CD4-positive, alpha-beta T cell treated with Interleukin-4 for 1 hour (primary cell): ENCODE measurements around the gene ABRACL.
"Not testable (repeated sequence)": the region's sequence is repeated elsewhere in the genome, so short reads cannot be mapped to it uniquely, and the experiment has no call there.

ENCODE experiments used
- DNase-seq, 2 donors: peaks; one replicate each; pipeline ENCODE4 v3.0.0-alpha.2; 2020 to 2022

The ABRACL gene, protein sequence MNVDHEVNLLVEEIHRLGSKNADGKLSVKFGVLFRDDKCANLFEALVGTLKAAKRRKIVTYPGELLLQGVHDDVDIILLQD

DNA sequence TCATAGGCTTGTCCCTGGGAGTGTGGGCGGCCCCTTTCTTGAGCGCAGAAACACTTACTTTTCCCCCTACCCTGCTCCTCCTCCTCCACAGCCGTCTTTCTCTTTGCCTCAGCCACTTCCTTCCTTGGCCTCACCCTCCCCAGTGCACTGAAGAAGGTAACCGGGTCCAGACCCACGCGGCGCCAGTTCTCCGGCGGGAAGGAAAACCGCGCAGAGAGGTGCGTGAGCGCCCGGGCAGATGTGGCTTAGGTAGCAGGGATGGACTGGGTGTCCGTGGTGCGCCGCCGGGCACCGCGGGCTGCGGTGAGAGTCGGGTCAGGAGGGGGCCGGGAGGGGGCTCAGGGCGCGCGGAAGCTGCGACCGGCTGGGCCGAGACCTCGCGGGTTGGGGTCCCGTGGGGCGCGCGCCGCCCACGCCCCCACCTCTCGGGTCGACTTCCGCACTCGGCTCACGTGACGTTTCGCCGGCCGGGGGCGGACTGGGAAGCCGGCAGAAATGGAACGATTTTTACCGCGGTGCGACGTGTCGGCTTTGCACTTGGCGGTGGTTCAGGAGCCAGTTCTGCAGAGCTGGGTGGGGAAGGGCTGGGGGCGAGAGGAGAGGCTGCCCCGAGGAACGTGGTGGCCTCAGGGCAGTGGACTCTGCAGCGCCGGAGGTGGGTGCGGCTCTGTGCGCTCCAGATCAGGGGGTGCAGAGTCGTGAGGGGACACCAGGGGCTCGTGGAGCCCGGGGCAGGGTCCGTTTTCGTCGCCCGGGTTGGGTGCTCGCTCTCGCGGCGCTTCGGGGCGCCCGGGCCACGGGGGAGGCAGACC is at the start of gene ABRACL:
Gene ABRACL (plus strand): TSS at position 88 of the 812 bp plus-strand sequence. CDS start 5,416 bp downstream, outside the sequence.
- DNase-seq = peak; percentile 65 to 78

DNA sequence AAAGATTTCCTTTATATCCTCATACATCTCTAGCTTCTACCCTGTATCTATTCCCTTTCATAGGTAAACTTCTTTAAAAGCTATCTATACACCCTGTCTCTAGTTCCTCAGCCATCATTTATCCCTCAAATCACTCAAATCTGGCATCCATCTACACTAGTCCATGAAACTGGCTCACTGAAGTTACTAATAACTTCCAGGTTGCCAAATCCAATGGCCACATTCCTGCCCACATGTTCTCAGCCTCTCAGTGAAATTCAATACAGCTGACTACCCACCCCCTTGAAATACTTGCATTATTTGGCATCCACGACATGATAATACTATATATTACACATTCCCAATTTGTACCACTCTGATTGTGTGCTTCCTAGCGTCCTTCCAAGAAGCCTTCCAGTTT is 49.2 kb upstream of the ABRACL start:
- DNase-seq = no peak

DNA sequence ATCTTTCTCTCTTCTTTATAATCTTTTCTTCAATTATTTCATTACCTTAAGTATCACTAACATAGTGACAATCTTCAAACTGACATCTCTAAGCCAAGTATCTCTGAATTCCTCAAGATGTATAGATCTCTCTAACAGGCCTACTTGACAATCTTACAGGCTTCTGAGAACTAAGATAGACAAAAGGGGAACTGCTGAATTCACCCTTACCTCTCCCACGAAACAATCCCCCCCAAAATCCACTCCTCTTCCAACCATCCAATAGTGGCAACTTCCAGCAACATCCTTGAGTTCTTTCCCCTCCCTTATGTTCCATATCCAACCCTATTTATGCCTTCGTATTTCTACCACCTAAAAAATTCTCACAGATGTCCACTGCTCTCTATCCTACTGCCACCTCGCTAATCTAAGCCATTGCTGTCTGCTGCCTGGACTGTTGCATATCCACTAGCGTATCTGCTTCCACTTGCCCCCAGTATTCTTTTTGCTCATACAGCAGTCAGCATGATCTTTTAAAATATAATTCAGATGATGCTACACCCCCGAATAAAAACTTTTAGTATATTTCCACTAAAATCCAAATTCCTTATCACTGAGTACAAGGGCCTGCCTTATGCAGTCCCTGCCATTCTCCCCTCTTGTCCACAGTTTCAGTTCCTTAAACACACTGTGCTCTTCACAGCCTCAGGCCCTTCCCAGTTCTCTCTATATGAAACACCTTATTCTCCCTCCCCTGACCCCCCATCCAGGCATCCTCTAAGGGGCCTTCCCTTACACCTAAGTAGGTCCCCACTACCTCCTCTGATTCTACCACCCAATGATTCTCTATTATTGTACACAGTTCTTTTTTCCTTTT is 48.5 kb upstream of the ABRACL start:
- no peak for DNase-seq

DNA sequence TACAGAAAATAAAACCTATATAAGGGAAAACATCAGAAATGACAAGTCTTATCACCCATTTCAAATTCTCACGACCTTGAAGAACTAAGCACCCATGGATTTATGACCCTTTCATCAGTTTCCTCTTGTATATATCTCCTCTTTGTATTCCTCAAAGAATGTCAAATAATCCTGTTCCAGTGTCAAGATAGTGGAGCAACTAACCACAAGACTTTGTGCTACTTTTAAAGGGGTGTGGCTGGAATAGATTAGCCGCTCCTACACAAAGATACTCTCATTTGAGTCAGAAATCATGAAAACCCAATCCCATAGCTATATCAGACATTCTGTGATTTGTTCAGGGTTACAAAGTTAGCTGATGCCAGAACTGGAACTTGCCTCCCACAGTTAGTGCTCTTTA is 47.1 kb upstream of the ABRACL start:
- DNase-seq = no peak

DNA sequence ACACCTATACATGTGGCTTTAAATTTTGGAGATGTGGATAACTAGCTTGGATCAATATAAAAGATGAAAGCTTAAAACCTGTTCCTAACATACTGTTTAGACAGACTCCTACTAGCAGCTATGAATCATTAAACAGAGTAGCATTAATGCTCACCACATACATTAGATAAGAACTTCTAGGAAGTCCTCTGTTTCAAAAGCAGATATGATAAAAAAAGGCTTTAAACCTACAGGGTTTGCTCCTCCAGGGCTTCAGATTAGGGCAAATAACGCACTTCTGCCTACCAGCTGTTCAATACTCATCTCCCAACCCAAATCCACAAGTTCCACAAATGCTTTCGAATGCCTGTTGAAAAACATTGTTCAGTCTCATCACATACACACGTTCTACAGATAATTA is 42.0 kb upstream of the ABRACL start:
- DNase-seq = peak in 1 of 2 donors; percentile 40

DNA sequence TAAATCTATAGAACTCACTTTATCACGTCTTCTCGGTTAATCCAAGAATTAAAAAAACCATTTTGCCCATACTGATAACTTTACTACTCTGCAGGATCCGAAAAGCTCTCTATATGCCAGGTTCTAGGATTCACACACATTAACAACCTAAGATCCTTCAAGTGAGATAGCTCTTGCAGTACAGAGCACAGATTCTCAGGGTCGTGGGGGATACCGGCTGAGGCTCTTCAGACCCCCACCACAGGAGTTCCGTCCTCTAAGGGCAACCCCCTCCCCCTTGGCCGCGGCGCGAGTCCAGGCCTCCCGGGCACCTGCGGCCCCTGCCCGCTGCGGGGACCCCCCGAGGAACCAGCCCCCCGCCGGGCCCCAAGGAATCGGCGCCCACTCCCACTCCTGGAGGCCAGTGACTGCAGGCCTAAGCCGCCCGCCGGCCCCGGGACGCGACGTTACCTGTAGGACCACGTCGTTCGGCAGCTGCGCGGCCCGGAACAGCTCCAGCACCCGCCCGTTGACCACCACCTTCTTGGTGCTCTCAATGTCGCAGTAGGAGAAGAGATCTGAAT is 41.4 kb upstream of the ABRACL start:
- DNase-seq = no peak

DNA sequence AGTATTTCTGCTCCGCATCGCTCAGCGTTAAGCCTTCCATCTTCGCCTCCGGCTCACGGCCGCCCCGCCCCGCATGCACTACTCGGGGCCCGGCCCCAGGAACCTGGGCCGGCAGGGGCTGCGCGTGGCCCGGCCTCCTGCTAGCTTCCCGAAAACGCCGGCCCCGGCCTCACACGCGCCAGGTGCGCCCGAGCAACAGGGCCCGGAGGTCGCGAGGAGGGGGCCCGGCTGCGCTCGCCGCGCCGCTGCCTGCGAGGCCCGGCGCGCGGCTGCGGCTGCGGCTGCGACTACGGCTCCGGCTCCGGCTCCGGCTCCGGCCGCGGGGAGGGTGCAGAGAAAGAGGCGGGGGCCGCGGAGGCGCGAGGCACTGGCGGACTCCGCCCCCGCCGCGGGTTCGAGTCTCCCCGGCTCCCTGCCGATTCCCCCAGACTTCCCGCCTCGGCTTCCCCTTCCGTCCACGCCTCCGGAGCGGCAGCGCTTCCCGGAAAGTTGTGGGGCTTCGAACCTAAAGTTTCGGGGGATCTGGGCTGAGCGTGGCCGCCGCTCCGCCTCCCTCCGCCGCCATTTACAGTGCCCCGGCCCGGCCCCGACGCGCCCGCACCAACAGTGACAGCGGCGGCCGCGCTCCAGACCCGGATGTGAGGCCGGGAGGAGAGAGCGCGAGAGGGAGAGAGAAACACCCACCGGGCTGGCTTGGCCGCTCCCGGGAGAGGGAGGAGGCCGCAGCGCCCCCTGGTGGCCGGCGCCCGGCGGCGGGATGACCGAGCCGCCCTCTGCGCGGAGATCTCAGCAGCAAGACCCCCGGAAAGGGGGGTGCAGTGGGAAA is 40.7 kb upstream of the ABRACL start, which contains the start of gene REPS1:
Gene REPS1 (minus strand): TSS at position 611 of the 826 bp plus-strand sequence. CDS start 571 bp downstream, at position 40.
- peak; percentile 91 to 92 for DNase-seq

DNA sequence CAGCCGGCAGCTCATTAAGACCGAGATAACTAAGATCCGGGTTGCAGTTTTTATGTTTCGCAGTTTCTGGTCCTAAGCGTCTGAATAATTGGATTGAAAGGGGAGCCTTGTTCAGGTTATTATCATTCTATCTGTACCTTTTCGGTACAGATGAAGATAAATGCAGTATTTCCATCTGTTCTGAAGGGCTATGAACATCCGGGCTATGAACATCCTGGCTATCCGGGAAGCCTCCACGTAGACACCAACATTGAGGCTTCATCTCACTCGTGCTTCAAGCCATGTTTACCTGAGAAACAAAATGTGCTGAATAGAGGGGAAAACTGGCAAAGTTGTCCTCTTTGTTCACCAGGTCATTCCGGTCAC is 40.1 kb upstream of the ABRACL start:
- no peak for DNase-seq

DNA sequence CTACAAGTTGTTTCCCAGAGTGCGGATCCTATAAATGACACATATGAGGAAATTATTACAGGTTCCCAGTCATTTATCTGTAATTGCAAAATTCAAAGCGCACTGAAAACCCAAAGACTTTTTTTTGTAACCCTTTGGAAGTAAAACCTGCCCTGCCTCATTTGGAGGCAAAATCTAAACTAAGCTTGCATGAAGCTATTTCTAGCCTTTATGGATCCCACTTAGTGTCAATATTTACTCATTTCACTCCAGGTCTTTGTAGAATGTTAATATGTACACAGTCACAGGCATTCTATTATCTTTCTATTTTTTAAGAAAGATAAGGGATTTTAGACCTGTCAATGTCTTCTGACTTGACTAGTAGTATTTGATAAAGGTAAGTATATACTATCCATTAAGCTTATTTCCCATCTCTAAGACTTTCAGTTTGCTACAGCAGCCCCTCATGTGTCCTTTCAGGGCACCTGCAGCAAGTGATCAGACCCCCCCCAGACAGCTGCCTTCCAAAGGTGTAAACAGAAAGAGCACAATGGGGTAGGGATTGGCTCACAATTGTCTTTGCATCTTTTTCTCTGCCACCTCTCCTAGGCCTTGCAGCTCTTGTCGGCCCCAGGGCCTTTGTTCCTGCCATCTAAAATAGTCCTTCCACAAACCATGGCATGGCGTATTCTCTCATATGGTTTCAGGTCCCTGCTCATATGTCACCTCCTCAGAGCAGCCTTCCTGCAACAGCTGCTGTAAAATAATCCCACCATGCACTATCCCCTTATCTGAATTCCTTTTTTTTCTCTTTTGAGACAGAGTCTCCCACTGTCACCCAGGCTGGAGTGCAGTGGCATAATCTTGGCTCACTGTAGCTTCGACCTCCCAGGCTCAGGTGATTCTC is 39.2 kb upstream of the ABRACL start:
- no peak for DNase-seq

DNA sequence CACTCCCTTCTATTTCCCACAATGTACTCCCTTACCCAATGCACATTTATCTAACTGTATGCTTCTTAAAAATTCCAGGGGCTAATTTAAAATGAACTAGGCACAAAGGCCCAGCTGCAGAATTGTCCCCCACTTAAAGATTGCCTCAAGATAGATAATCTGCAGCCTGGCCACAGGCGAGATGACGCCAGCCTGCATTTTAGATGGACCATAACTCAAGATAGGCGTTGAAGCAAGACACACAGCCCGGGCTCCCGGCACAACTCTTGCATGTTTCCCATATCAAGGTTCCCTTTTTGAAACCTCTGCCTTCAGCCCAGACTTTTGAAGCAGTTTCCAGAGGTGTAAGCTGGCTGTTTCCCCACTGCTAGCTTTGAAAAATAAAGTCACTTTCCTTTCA is 37.3 kb upstream of the ABRACL start:
- DNase-seq = no peak

DNA sequence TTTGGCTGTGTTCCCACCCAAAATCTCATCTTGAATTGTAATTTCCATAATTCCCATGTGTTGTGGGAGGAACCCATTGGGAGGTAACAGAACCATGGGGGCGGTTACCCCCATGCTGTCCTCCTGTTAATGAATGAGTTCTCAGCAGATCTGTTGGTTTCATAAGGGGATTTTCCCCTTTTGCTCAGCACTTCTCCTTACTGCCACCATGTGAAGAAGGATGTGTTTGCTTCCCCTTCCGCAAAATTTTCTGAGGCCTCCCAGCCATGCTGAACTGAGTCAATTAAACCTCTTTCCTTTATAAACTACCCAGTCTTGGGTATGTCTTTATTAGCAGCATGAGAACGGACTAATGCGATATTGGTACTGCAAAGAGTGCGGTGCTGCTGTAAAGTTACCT is 35.6 kb upstream of the ABRACL start:
- DNase-seq = not testable (repeated sequence)

DNA sequence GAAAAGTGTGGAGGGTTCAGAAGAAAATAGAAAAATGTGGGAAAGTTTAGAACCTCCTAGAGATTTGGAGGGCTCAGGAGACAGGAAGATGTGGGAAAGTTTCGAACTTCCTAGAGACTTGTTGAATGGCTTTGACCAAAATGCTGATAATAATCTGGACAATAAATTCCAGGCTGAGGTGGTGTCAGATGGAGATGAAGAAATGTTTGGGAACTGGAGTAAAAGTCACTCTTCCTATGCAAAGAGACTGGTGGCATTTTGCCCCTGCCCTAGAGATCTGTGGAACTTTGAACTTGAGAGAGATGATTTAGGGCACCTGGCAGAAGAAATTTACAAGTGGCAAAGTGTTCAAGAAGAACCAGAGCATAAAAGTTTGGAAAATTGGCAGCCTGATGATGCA is 35.1 kb upstream of the ABRACL start:
- DNase-seq = not testable (repeated sequence)

DNA sequence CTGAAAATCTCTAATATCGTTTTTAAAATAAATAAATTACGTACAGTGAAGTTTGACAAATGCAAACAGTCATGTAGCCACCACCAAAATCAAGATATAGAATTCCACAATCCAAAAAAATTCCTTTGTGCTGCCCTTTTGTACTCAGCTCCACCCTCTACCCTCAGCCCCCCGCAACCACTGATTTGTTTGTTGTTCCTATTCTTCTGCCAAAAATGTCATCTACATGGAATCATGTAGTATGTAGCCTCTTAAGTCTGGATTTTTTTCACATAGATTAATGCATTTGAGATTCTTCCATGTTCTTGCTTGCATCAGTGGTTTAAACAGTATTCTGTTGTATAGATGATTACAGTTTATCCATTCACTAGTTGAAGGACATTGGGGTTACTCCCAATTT is 32.0 kb upstream of the ABRACL start:
- no peak for DNase-seq

DNA sequence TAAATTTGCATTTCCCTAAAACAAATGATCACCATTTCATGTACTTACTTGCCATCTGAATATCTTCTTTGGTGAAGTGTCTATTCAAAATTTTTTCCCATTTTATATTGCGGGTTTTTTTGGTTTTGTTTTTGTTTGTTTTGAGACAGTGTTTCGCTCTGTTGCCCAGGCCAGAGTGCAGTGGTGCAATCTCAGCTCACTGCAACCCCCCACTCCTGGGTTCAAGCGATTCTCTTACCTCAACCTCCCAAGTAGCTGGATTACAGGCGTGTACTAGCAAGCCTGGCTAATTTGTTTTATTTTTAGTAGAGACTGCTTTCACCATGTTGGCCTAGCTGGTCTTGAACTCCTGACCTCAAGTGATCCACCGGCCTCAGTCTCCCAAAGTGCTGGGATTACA is 31.4 kb upstream of the ABRACL start:
- DNase-seq = no peak

DNA sequence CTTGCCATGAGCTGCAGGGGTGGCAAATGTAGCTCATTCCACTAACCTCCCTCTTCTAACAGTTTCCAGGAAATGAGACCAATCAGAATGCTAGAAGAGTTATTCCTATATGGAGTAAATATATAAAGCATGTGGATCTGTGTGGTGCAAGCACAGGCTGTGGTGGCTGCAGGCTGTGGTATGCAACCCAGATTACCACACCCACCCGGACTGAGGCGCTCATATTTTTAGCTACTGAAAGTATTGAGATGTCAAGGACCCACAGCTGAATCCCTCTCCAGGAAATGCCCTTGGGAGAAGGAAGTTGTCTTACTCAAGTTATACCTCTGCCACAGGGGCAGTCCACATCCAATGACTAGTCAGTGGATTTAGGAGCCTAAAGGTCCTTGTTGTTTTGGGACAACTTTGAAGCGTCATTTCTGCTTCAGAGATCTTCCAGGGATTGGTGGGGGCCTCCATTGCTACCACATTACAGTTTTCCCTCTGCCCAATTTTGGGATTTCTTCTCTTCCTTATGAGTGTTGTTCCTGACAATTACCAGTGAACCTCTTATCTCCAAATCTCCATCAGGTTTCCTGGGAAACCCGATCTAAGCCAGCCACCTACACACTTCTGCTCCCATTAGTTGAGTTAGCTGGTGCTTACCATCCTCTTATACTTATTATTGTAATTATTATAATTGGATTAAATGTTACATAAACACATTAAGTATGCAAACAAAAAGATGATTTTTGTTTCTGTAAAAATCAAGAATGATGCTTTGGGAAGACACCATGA is 28.4 kb upstream of the ABRACL start:
- DNase-seq = no peak

DNA sequence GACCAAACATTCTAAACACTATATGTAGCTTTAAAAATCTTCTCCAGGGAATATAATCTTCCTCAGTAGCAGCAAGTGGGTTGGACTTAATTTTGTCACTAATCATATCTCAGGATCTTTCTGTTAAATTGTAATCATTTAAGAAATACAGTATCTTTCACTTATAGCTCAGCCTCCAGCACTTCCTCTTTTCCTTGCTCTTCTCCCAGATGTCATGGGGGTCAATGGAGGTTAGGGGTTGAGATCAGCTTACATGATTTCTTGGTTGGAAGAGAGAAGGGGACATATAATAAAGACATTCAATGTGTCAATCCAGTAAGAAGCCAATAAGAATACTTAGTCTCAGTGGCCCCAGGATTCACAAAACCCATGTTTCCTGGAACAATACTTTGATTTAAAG is 24.8 kb upstream of the ABRACL start:
- no peak for DNase-seq

DNA sequence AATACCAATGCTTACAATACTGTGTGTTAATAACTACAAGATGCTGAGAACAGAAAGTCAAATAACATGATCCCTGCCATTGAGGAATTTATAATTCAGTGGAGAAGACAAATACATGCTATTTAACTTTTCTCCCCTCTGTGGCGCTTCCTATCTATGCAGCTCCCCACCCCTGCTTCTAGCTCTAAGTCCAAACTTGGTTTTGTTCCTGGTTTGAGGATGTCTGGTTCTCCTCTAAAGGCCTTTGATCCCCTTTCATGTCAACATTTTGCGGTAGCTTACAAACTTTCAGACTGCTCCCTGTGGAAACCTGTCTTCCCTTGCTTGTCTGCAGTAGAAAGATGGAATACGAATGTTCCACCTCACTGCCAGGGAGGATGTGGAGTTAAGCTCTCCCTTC is 22.1 kb upstream of the ABRACL start:
- DNase-seq = no peak

DNA sequence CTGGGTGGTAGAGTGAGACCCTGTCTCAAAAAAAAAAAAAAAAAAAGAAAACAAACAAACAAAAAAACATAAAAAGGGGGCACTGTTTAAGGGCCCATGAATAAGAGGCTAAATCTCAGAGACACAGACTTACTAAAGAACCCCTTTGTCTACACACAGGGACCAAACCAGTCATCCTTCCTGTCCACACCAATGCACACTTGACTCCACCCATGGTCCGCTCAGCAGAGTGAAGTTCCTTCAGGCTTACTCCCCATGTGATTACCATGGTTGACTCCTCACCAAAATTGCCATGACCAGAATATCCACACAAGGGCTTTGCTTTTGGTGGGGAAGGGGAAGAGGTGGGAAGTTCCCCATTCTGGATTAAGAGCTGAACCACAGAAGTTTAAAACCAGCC is 21.1 kb upstream of the ABRACL start:
- DNase-seq = no peak

DNA sequence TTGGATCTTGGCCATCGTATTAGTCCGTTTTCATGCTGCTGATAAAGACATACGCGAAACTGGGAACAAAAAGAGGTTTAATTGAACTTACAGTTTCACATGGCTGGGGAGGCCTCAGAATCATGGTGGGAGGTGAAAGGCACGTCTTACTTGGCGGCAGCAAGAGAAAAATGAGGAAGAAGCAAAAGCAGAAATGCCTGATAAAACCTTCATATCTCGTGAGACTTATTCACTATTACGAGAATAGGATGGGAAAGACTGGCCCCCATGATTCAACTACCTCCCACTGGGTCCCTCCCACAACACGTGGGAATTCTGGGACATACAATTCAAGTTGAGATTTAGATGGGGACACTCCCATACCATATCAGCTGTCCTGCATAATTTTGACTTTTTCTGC is 20.4 kb upstream of the ABRACL start:
- DNase-seq = no peak

DNA sequence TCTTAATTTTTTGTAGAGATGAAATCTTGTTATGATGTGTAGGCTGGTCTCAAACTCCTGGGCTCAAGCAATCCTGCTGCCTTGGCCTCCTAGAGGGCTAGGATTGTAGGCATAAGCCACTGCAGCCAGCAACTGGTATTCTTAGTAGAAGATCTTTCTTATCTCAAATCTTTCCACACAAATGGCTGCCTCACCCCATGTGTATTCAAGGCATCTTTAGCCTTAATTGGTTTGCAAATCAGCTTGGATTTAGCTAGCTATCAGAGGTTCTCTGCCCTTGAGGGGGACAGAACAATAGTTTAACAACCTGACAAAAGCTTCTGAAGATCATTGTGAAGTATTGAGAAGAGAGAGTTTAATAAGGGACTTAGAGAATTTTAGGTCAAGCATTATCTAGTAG is 17.9 kb upstream of the ABRACL start:
- DNase-seq = no peak

DNA sequence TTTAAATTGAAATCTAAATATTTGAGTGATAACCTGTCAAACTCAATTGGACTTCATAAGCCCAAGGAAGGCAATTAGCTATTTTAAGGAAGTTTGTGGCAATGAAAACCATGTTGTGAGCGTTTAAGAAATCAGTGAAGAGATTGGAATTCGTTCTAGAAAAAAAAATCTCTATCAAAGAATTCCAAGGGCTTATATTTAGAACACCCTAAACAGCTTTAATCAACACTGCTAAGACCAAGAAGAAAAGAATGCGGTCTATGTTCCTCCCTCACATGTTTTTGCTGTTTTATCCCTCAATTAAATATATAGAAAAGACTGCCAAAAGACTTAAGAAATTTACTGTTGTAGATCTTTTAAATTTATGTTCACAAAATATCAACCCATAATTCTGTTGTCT is 16.6 kb upstream of the ABRACL start:
- no peak for DNase-seq
